MCF 10A (cell line): ENCODE results near the gene KIF4A. TPM values are rescaled to one million over a fixed set of nuclear protein-coding genes. Genes with fewer than 3 reads are reported as not detected.

Source experiments
- BruUV-seq: library from RNA; stranded (reverse); fragments of 400-500 nt; replicated peaks from 2 replicates; lab custom pipeline; 2021; lab: Mats Ljungman, UMichigan
- CTCF ChIA-PET: fragments of 300-600 bp; sonication (Branson Sonifier 250); formaldehyde crosslinking; extraction: SDS; loops from one replicate; lab custom pipeline; 2021; ENCODE audit warnings: antibody characterized with exemption, inconsistent platforms; lab: Yijun Ruan, JAX
- POLR2A ChIA-PET: fragments of 300-600, 350-650 bp; sonication (Branson Sonifier 250); formaldehyde crosslinking; extraction: SDS; loops from one replicate; lab custom pipeline; 2020; ENCODE audit warnings: antibody characterized with exemption, inconsistent platforms; lab: Yijun Ruan, JAX
- DNase-seq: peaks from one replicate; pipeline ENCODE4 v3.0.0-alpha.2; 2018; ENCODE audit not compliant: unreplicated experiment
- H3K27ac Mint-ChIP-seq: one replicate; pipeline ENCODE4 v1.8.0; 2022; ENCODE audit warnings: mild to moderate bottlenecking, low read depth, mixed read lengths; ENCODE audit not compliant: unreplicated experiment
- H3K27me3 Mint-ChIP-seq: one replicate; pipeline ENCODE4 v1.8.0; 2022; ENCODE audit warnings: mixed read lengths; ENCODE audit not compliant: insufficient read depth, unreplicated experiment
- H3K36me3 Mint-ChIP-seq: one replicate; pipeline ENCODE4 v1.8.0; 2022; ENCODE audit warnings: mild to moderate bottlenecking, moderate library complexity, mixed read lengths; ENCODE audit not compliant: insufficient read depth, unreplicated experiment
- H3K4me1 Mint-ChIP-seq: one replicate; pipeline ENCODE4 v1.8.0; 2022; ENCODE audit warnings: mixed read lengths; ENCODE audit not compliant: insufficient read depth, unreplicated experiment
- H3K4me3 Mint-ChIP-seq: one replicate; pipeline ENCODE4 v1.8.0; 2022; ENCODE audit warnings: mild to moderate bottlenecking, moderate library complexity, mixed read lengths; ENCODE audit not compliant: unreplicated experiment
- H3K9me3 Mint-ChIP-seq: one replicate; pipeline ENCODE4 v1.8.0; 2022; ENCODE audit warnings: mixed read lengths; ENCODE audit not compliant: unreplicated experiment
- intact Hi-C: fragments of 100-400 bp; cut with micrococcal nuclease; formaldehyde crosslinking; loops from 2 replicates; pipeline ENCODE4 v1.14.1; 2022
- total RNA-seq: library from RNA; stranded (reverse); gene quantifications from 2 replicates; pipeline ENCODE4 v1.2.3, GENCODE V29; 2022
- TF ChIP-seq, protein P1 (sequence below): fragments of 200-600 bp; IDR thresholded peaks from one replicate; pipeline ENCODE4 v1.8.0; 2022; ENCODE audit warnings: antibody characterized with exemption, mild to moderate bottlenecking; ENCODE audit not compliant: unreplicated experiment

KIF4A gene
- total RNA-seq, 1 experiment from 2014 or later: 19.0 TPM

DNA sequence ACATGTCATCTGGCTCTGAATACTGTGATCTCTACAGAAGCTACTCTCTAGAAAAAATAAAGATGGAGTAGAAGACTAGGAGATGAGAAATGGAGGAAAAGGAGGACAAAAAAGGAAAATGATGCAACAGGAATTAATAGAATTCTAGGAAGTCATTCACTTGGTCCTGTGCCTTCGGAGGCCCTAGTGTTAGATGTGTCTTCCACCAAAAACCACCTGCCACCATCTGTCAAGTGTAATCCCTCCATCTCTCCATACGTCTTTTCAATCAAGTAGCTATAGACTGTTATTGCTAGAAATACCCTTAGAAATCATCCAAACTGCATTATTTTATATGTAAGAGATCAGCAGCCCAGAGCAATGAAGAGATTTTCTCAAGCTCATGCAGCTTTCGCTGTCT, 10.8 kb upstream of the KIF4A start:
- DNase-seq: no peak
- BruUV-seq: no TSS peak
- TF ChIP-seq, protein P1, sequence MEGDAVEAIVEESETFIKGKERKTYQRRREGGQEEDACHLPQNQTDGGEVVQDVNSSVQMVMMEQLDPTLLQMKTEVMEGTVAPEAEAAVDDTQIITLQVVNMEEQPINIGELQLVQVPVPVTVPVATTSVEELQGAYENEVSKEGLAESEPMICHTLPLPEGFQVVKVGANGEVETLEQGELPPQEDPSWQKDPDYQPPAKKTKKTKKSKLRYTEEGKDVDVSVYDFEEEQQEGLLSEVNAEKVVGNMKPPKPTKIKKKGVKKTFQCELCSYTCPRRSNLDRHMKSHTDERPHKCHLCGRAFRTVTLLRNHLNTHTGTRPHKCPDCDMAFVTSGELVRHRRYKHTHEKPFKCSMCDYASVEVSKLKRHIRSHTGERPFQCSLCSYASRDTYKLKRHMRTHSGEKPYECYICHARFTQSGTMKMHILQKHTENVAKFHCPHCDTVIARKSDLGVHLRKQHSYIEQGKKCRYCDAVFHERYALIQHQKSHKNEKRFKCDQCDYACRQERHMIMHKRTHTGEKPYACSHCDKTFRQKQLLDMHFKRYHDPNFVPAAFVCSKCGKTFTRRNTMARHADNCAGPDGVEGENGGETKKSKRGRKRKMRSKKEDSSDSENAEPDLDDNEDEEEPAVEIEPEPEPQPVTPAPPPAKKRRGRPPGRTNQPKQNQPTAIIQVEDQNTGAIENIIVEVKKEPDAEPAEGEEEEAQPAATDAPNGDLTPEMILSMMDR: no peak
- no peak overlapping the region for H3K4me3 Mint-ChIP-seq
- no peak overlapping the region for H3K27ac Mint-ChIP-seq
- POLR2A ChIA-PET: interaction anchor here (0.9 to 1.3 kb wide), 2 partner anchors 11 to 12 kb away, joined by 3 to 4 read pairs; partner anchors contain the start of genes KIF4A and PDZD11
- no peaks in the 10 kb centered on the region for H3K9me3 Mint-ChIP-seq
- no peaks in the 10 kb centered on the region for H3K4me1 Mint-ChIP-seq
- intact Hi-C loops: no loop called here
- H3K36me3 Mint-ChIP-seq: no peaks in the 10 kb centered on the region
- CTCF ChIA-PET: interaction anchor here (0.6 to 1.0 kb wide), 2 partner anchors 11 to 17 kb away, joined by 3 to 4 read pairs; partner anchors contain the start of genes KIF4A and PDZD11
- peaks cover 25% of the 10 kb centered on the region for H3K27me3 Mint-ChIP-seq

DNA sequence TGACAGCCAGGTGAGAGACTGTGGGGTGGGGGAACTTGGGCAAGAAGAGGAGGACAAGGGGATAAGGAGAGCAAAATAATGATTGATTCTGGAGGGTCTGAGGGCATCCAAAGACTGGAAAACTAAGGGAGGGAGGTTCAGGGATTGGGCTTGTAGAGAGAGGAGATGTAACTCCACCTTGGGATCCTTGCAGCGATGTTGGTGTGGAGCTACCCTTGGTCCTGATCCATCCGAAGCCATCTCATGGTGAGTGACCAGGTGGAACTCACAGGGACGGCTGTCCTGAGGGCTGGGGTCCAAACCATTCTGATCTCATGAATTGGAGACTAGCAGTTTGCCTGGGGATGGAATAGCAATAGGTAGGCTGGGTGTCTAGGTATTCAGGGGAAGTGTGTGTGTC, 9.3 kb upstream of the KIF4A start:
- CTCF ChIA-PET: interaction anchor here (0.8 kb wide), 1 partner anchor 156 kb away, joined by 3 read pairs; no protein-coding TSS in a partner anchor
- no TSS peak for BruUV-seq
- H3K9me3 Mint-ChIP-seq: no peaks in the 10 kb centered on the region
- TF ChIP-seq, protein P1: no peak
- intact Hi-C loops: no loop called here
- no peak overlapping the region for H3K27ac Mint-ChIP-seq
- POLR2A ChIA-PET: interaction anchor here (0.8 kb wide), 1 partner anchor 121 kb away, joined by 4 read pairs; no protein-coding TSS in a partner anchor
- no peak overlapping the region for H3K4me3 Mint-ChIP-seq
- peaks cover 39% of the 10 kb centered on the region for H3K27me3 Mint-ChIP-seq
- H3K4me1 Mint-ChIP-seq: no peaks in the 10 kb centered on the region
- H3K36me3 Mint-ChIP-seq: no peaks in the 10 kb centered on the region
- no peak for DNase-seq

DNA sequence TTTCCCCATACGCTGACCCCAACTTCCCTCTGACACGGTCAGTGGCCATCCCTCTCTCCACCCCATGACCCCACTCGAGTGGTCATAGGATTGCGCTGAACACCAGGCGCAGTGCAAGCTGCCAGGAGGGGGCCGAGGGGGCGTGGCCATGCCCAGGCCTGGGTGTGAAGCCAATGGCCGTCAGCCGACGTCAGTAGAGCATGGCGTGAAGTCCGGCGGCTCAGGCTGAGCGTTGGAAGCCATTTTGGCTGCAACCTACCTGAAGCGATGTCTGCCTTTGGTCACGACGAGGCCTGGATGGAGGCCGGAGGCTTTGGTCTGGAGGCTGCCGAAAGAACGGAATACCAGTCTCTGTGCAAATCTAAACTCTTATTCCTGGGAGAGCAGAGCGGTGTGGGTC, 8.0 kb upstream of the KIF4A start, which contains the start of gene RAB41:
Gene RAB41 (plus strand): TSS at position 222 of the 400 bp plus-strand sequence. CDS start 46 bp downstream, at position 268.
- no TSS peak for BruUV-seq
- intact Hi-C loops: no loop called here
- Mint-ChIP-seq H3K9me3 (no peaks in the 10 kb centered on the region), H3K27ac (no peak within 1 kb of the TSS), H3K4me3 (no peak within 1 kb of the TSS), H3K36me3 (peaks cover 8% of the 10 kb centered on the region), H3K27me3 (peaks cover 51% of the 10 kb centered on the region), H3K4me1 (no peaks in the 10 kb centered on the region)
- TF ChIP-seq, protein P1: no peak
- no peak for DNase-seq
- ChIA-PET CTCF (no interaction called here), POLR2A (no interaction called here)

DNA sequence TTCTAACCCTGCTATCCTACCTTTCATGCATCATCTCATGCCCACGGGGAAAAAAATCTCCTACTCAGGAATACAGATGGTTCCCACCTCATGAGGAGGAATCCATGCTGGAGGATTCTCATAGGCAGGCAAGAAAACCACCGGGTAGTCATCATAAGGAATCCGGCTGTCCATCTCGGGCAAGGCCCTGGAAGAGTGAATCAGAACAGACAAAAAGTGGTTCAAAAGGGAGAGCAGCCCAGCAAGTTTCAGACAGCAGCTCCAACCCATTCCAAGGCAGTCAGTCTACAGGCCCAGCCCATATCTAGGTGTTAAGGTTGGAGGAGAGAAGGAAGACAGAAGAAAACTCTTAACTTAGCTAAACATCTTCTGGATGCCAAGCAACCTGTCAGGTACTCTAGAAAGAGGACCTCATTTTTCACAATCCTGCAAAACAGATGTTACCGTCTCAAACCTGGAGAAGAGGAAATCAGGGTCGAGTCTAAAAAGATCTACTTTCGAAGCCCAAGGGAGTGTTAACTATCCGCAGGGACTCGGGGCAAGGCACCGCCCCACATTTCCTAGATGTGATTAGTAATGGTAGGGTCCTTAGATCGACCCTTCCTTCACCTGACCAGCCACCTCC, 624 bp upstream of the KIF4A start:
- Mint-ChIP-seq H3K27me3 (peaks cover 37% of the 10 kb centered on the region), H3K4me1 (peaks cover 6% of the 10 kb centered on the region), H3K9me3 (no peaks in the 10 kb centered on the region), H3K4me3 (peak overlapping the region; percentile 84), H3K36me3 (peaks cover 15% of the 10 kb centered on the region), H3K27ac (peak overlapping the region; percentile 53)
- ChIA-PET CTCF (interaction anchor here (0.8 to 2.4 kb wide), 3 partner anchors 26 to 691 kb away, joined by 3 to 5 read pairs (median 4); no protein-coding TSS in a partner anchor), POLR2A (interaction anchor here (0.6 to 1.9 kb wide), 9 partner anchors 11 to 1240 kb away, joined by 3 to 14 read pairs (median 3); partner anchors contain the start of gene IGBP1)
- TSS peak; percentile 58 for BruUV-seq
- intact Hi-C loops: no loop called here
- DNase-seq: no peak
- TF ChIP-seq, protein P1: no peak
